Lower lobe of right lung (tissue), 2 donors: ENCODE data around the gene ADCK1. TPM values are rescaled to one million over a fixed set of nuclear protein-coding genes. Genes with fewer than 3 reads are reported as not detected.
A peak's percentile ranks its signal among the peaks of the same experiment; 100 is the strongest.

Experiments used
- ATAC-seq, 2 donors: fragments of 200-7000 bp; cut with Tn5 transposase; one replicate each; pipeline ENCODE4 v1.9.1; 2020 to 2022; ENCODE audit warnings: mild to moderate bottlenecking in 2 of 2, moderate library complexity in 2 of 2
- DNase-seq: peaks from one replicate; pipeline ENCODE4 v3.0.0-alpha.2; 2020
- H3K27ac ChIP-seq: fragments of 200-600 bp; one replicate; pipeline ENCODE4 v1.8.0; 2022
- H3K27me3 ChIP-seq: fragments of 200-600 bp; one replicate; pipeline ENCODE4 v1.8.0; 2022; ENCODE audit warnings: low read depth
- H3K36me3 ChIP-seq: fragments of 200-600 bp; one replicate; pipeline ENCODE4 v1.8.0; 2022; ENCODE audit warnings: mild to moderate bottlenecking
- H3K4me1 ChIP-seq: fragments of 200-600 bp; one replicate; pipeline ENCODE4 v1.8.0; 2022
- H3K4me3 ChIP-seq: fragments of 200-600 bp; one replicate; pipeline ENCODE4 v1.8.0; 2022; ENCODE audit warnings: mild to moderate bottlenecking
- H3K9me3 ChIP-seq: fragments of 200-600 bp; one replicate; pipeline ENCODE4 v1.8.0; 2022
- CTCF ChIP-seq: fragments of 200-600 bp; IDR thresholded peaks from one replicate; pipeline ENCODE4 v1.8.0; 2022; ENCODE audit warnings: antibody characterized with exemption, mild to moderate bottlenecking
- intact Hi-C: fragments of 100-400 bp; cut with DNase I; formaldehyde crosslinking; loops from one replicate; pipeline ENCODE4 v1.11.0; 2022
- total RNA-seq: library from RNA; stranded (reverse); fragmentation: NEBNext Ultra II Directional; extraction: Animal tissue kit (Norgen Biotek cat#: 25700); gene quantifications from one replicate; pipeline ENCODE4 v1.2.1, GENCODE V29; 2021
- donor health status: DM: no; HTN: yes; CAD: no; lungs with severe emphysema.

The ADCK1 gene
- total RNA-seq, 1 donor from 2014 or later: 7.4 TPM

- intact Hi-C loops: no loop called here
- Histone ChIP-seq H3K9me3 (no peaks in the 10 kb centered on the region), H3K27me3 (peaks cover 7% of the 10 kb centered on the region), H3K36me3 (no peaks in the 10 kb centered on the region), H3K4me1 (no peaks in the 10 kb centered on the region), H3K27ac (no peak overlapping the region), H3K4me3 (no peak overlapping the region)
- DNase-seq (no peak), ATAC-seq (no peak)
- no peak for TF ChIP-seq CTCF
Observed at GRCh38 chr14:77964586-77964985, 164.7 kb downstream of the ADCK1 start.

DNA sequence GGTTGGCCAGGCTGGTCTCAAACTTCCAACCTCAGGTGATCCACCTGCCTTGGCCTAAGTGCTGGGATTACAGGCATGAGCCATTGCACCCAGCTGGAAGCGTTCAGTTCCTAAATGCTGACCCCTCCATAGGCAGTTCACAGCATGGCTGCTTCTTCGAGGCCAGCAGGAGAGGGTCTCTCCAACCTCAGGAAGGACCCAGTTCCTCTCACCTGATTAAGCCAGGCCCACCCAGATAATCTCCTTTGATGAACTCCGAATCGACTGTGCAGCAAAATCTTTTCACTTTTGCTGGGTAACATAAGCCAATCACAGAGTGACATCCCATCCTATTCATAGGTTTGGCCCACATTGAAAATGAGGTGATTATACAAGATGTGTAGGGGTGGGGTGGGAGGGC lies 165.1 kb downstream of the ADCK1 start:
- no peak overlapping the region for H3K27ac ChIP-seq
- H3K4me3 ChIP-seq: no peak overlapping the region
- H3K36me3 ChIP-seq: no peaks in the 10 kb centered on the region
- intact Hi-C loops: no loop called here
- H3K27me3 ChIP-seq: peaks cover 7% of the 10 kb centered on the region
- H3K4me1 ChIP-seq: no peaks in the 10 kb centered on the region
- no peaks in the 10 kb centered on the region for H3K9me3 ChIP-seq
- TF ChIP-seq CTCF: no peak
- DNase-seq: no peak
- no peak for ATAC-seq

GRCh38 chr14:77965919-77966435 lies 166.1 kb downstream of the ADCK1 start:
- H3K9me3 ChIP-seq: no peaks in the 10 kb centered on the region
- no peaks in the 10 kb centered on the region for H3K4me1 ChIP-seq
- DNase-seq (peak; percentile 55), ATAC-seq (peak; percentile 78 to 83)
- peak overlapping the region; percentile 37 for H3K4me3 ChIP-seq
- no peak overlapping the region for H3K27ac ChIP-seq
- intact Hi-C loops: no loop called here
- peaks cover 7% of the 10 kb centered on the region for H3K27me3 ChIP-seq
- no peaks in the 10 kb centered on the region for H3K36me3 ChIP-seq
- TF ChIP-seq CTCF: no peak

- H3K9me3 ChIP-seq: no peaks in the 10 kb centered on the region
- no peak overlapping the region for H3K27ac ChIP-seq
- H3K4me3 ChIP-seq: no peak overlapping the region
- no peaks in the 10 kb centered on the region for H3K36me3 ChIP-seq
- no peak for TF ChIP-seq CTCF
- H3K4me1 ChIP-seq: no peaks in the 10 kb centered on the region
- DNase-seq (no peak), ATAC-seq (no peak)
- H3K27me3 ChIP-seq: peaks cover 7% of the 10 kb centered on the region
- intact Hi-C loops: no loop called here
Observed at GRCh38 chr14:77967110-77967509, 167.2 kb downstream of the ADCK1 start.

- Histone ChIP-seq H3K36me3 (no peaks in the 10 kb centered on the region), H3K4me3 (no peak overlapping the region), H3K4me1 (no peaks in the 10 kb centered on the region), H3K27me3 (peaks cover 7% of the 10 kb centered on the region), H3K9me3 (no peaks in the 10 kb centered on the region), H3K27ac (no peak overlapping the region)
- ATAC-seq: no peak
- no peak for DNase-seq
- intact Hi-C loops: no loop called here
- no peak for TF ChIP-seq CTCF
Observed at GRCh38 chr14:77970646-77971045, 170.7 kb downstream of the ADCK1 start.

DNA sequence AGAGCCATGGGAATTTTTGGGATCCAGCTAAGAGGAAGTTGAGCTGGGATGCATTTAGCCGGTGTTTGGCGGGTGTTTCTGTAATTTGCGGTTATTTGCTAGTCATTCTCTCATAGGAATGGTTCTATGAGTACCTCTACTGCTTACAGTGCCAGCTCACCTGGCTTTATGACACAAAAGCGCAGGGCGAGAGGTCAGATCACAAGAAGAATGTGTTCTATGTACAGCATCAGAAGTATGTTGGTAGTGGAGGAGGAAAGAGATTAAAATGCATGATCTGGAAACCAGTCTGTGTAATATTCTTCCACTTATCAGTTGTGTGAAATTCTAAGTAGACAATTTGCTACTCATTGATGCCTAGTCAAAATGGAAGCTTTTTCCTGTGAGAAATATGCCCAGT lies 173.3 kb downstream of the ADCK1 start:
- Histone ChIP-seq H3K27me3 (no peaks in the 10 kb centered on the region), H3K4me1 (no peaks in the 10 kb centered on the region), H3K9me3 (no peaks in the 10 kb centered on the region), H3K4me3 (no peak overlapping the region), H3K36me3 (no peaks in the 10 kb centered on the region), H3K27ac (no peak overlapping the region)
- ATAC-seq (no peak), DNase-seq (no peak)
- TF ChIP-seq CTCF: no peak
- intact Hi-C loops: no loop called here
